B cell (primary cell): ENCODE results near the gene PGS1.

Experiments used
- CTCF ChIP-seq: fragments of 200-600 bp; IDR thresholded peaks from one replicate; pipeline ENCODE4 v1.8.0; 2022; ENCODE audit warnings: antibody characterized with exemption, mild to moderate bottlenecking
- EZH2 ChIP-seq: IDR thresholded peaks from 2 replicates; pipeline ENCODE4 v1.6.1; 2012; ENCODE audit warnings: borderline replicate concordance, low read depth, mild to moderate bottlenecking, moderate library complexity, low read length; ENCODE audit not compliant: insufficient read depth, poor library complexity, severe bottlenecking

- no peak for TF ChIP-seq CTCF
- TF ChIP-seq EZH2: no peak
Measured at GRCh38 chr17:78468366-78468765, 89.9 kb downstream of the PGS1 start.
